DND-41 (cell line): ENCODE measurements around the gene POP7.

ENCODE experiments used
- EZH2 ChIP-seq: IDR thresholded peaks from 3 replicates; pipeline ENCODE4 v1.6.1; 2012; ENCODE audit warnings: borderline replicate concordance, low read depth, mild to moderate bottlenecking, moderate library complexity, low read length, inconsistent platforms; ENCODE audit not compliant: severe bottlenecking
- TF ChIP-seq, protein P1 (sequence below): IDR thresholded peaks from 2 replicates; pipeline ENCODE4 v1.5.1; 2012; ENCODE audit warnings: borderline replicate concordance, low read length, moderate library complexity, mild to moderate bottlenecking; ENCODE audit not compliant: poor library complexity, severe bottlenecking; ENCODE audit errors: extremely low read depth

DNA sequence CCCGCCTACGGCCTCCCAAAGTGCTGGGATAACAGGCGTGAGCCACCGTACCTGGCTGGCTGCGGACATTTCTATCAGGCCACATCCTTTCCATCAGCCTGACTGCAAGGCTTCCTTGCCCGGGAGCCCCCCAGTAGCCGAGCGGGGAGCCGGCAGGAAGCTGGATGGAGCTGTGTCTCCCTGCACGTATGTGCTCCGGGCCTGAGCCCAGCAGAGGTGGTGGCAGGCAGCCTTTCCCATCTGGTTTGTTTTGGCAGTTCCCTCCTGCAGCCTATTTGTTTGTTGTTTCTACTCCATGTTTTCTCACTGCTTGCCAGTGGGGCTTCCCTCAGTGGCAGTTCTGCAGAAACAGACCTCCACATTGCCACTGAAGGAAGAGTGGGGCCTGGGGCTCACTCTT, 5.4 kb downstream of the POP7 start:
- TF ChIP-seq, protein P1, sequence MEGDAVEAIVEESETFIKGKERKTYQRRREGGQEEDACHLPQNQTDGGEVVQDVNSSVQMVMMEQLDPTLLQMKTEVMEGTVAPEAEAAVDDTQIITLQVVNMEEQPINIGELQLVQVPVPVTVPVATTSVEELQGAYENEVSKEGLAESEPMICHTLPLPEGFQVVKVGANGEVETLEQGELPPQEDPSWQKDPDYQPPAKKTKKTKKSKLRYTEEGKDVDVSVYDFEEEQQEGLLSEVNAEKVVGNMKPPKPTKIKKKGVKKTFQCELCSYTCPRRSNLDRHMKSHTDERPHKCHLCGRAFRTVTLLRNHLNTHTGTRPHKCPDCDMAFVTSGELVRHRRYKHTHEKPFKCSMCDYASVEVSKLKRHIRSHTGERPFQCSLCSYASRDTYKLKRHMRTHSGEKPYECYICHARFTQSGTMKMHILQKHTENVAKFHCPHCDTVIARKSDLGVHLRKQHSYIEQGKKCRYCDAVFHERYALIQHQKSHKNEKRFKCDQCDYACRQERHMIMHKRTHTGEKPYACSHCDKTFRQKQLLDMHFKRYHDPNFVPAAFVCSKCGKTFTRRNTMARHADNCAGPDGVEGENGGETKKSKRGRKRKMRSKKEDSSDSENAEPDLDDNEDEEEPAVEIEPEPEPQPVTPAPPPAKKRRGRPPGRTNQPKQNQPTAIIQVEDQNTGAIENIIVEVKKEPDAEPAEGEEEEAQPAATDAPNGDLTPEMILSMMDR = no peak
- TF ChIP-seq EZH2 = no peak
